GM12878 (cell line): Measurements from ENCODE around the gene ATL3. TPM values are rescaled to one million over a fixed set of nuclear protein-coding genes. Genes with fewer than 3 reads are reported as not detected.

ENCODE experiments used
- BMI1 ChIP-seq: fragments of 450-650 bp; IDR thresholded peaks from 2 replicates; pipeline ENCODE4 v1.6.1; 2016; ENCODE audit warnings: mild to moderate bottlenecking, moderate library complexity, borderline replicate concordance
- CREM ChIP-seq: IDR thresholded peaks from 2 replicates; pipeline ENCODE4 v1.6.1; 2014; ENCODE audit warnings: antibody characterized with exemption, low read depth
- EED ChIP-seq: sonication (generic); IDR thresholded peaks from 2 replicates; pipeline ENCODE4 v1.6.1; 2016; ENCODE audit warnings: antibody characterized with exemption, low read depth
- IRF4 ChIP-seq: IDR thresholded peaks from 2 replicates; pipeline ENCODE4 v1.6.1; 2011; ENCODE audit warnings: low read depth, low read length
- KLF5 ChIP-seq: fragments of 450-650 bp; IDR thresholded peaks from 2 replicates; pipeline ENCODE4 v1.6.1; 2014; ENCODE audit warnings: mild to moderate bottlenecking; ENCODE audit not compliant: partially characterized antibody
- NFXL1 ChIP-seq: fragments of 450-650 bp; IDR thresholded peaks from 2 replicates; pipeline ENCODE4 v1.6.1; 2017; ENCODE audit warnings: antibody characterized with exemption, mild to moderate bottlenecking, borderline replicate concordance
- POLR2A ChIP-seq: IDR thresholded peaks from 2 replicates; pipeline ENCODE4 v1.6.1; 2011; ENCODE audit warnings: low read depth, mild to moderate bottlenecking, low read length
- RELB ChIP-seq: fragments of 450-650 bp; IDR thresholded peaks from 2 replicates; pipeline ENCODE4 v1.6.1; 2017; ENCODE audit warnings: low read depth, mild to moderate bottlenecking, moderate library complexity
- SKIL ChIP-seq: fragments of 450-650 bp; IDR thresholded peaks from 2 replicates; pipeline ENCODE4 v1.6.1; 2017; ENCODE audit warnings: mild to moderate bottlenecking, low read depth, inconsistent platforms; ENCODE audit not compliant: poor library complexity, severe bottlenecking
- SMARCA5 ChIP-seq: fragments of 450-650 bp; IDR thresholded peaks from 2 replicates; pipeline ENCODE4 v1.6.1; 2017; ENCODE audit warnings: mild to moderate bottlenecking
- TAF1 ChIP-seq: IDR thresholded peaks from 2 replicates; pipeline ENCODE4 v1.6.1; 2011; ENCODE audit warnings: mild to moderate bottlenecking, low read depth, low read length, borderline replicate concordance
- ZNF687 ChIP-seq: fragments of 450-650 bp; IDR thresholded peaks from 2 replicates; pipeline ENCODE4 v1.6.1; 2017; ENCODE audit warnings: mild to moderate bottlenecking, moderate library complexity
- polyA plus RNA-seq, 11 experiments: library from polyadenylated mRNA; depleted of rRNA in 4 of 11; unstranded in 6 of 11; stranded (reverse) in 5 of 11; fragments of >200 nt; fragmentation: Nextera tagmentation in 4 of 11; fragmentation: Illumina TruSeq in 1 of 11; extraction: Ambion mirVana in 4 of 11; extraction: Trizol in 1 of 11; gene quantifications; 1 replicate in 1 of 11; 2 replicates in 10 of 11; pipeline versions ENCODE4 v1.2.1 to v1.2.3, GENCODE V29; 2011 to 2016; ENCODE audit warnings: inconsistent platforms in 2 of 11, missing spikeins in 2 of 11, low read depth in 1 of 11
- total RNA-seq, 4 experiments: library from RNA; depleted of rRNA in 3 of 4; stranded (reverse); fragments of >200 nt in 3 of 4; fragmentation: Illumina TruSeq in 1 of 4; extraction: Trizol in 1 of 4; gene quantifications; 2 replicates each; pipeline versions ENCODE4 v1.2.1 to v1.2.3, GENCODE V29; 2013 to 2021
- TF ChIP-seq, protein P1 (sequence below): IDR thresholded peaks from 2 replicates; pipeline ENCODE4 v1.6.1; 2012; ENCODE audit warnings: low read depth, low read length, improper control_type of control experiment
- TF ChIP-seq, protein P2 (sequence below): IDR thresholded peaks from 2 replicates; pipeline ENCODE4 v1.6.1; 2011; ENCODE audit warnings: low read depth, low read length, improper control_type of control experiment, borderline replicate concordance
- TF ChIP-seq, protein P3 (sequence below): IDR thresholded peaks from 2 replicates; pipeline ENCODE4 v1.6.1; 2011; ENCODE audit warnings: borderline replicate concordance, low read depth, mild to moderate bottlenecking, moderate library complexity, low read length; ENCODE audit not compliant: insufficient read depth, poor library complexity, severe bottlenecking

Gene ATL3
- total and polyA plus RNA-seq, 10 of the 15 experiments (the other 5 are each of a cell fraction or from before 2014, with no cell fraction given), result 12.0 to 36.0 (median 21.5) TPM

- TF ChIP-seq RELB, result no peak; the same call in 1 of the 2 replicates
- TF ChIP-seq IRF4, result no peak
- TF ChIP-seq KLF5, result no peak
- TF ChIP-seq POLR2A, result no peak
- TF ChIP-seq ZNF687, result peak; percentile 51
- TF ChIP-seq, protein P1, sequence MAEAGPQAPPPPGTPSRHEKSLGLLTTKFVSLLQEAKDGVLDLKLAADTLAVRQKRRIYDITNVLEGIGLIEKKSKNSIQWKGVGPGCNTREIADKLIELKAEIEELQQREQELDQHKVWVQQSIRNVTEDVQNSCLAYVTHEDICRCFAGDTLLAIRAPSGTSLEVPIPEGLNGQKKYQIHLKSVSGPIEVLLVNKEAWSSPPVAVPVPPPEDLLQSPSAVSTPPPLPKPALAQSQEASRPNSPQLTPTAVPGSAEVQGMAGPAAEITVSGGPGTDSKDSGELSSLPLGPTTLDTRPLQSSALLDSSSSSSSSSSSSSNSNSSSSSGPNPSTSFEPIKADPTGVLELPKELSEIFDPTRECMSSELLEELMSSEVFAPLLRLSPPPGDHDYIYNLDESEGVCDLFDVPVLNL, result no peak
- no peak for TF ChIP-seq CREM
- TF ChIP-seq, protein P2, sequence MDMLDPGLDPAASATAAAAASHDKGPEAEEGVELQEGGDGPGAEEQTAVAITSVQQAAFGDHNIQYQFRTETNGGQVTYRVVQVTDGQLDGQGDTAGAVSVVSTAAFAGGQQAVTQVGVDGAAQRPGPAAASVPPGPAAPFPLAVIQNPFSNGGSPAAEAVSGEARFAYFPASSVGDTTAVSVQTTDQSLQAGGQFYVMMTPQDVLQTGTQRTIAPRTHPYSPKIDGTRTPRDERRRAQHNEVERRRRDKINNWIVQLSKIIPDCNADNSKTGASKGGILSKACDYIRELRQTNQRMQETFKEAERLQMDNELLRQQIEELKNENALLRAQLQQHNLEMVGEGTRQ, result no peak
- TF ChIP-seq BMI1, result no peak
- no peak for TF ChIP-seq EED
- TF ChIP-seq NFXL1, result no peak
- TF ChIP-seq SKIL, result no peak
- peak; percentile 86 for TF ChIP-seq SMARCA5
- TF ChIP-seq TAF1, result no peak
- TF ChIP-seq, protein P3, sequence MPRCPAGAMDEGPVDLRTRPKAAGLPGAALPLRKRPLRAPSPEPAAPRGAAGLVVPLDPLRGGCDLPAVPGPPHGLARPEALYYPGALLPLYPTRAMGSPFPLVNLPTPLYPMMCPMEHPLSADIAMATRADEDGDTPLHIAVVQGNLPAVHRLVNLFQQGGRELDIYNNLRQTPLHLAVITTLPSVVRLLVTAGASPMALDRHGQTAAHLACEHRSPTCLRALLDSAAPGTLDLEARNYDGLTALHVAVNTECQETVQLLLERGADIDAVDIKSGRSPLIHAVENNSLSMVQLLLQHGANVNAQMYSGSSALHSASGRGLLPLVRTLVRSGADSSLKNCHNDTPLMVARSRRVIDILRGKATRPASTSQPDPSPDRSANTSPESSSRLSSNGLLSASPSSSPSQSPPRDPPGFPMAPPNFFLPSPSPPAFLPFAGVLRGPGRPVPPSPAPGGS, result no peak
Observed at GRCh38 chr11:63670433-63671321, 499 bp downstream of the ATL3 start (continued).
